A549 treated with ZK216348 at 1 μM for 4 hours (cell line): ENCODE measurements around the gene BLOC1S1. TPM values are rescaled to one million over a fixed set of nuclear protein-coding genes. Genes with fewer than 3 reads are reported as not detected.

Experiments
- total RNA-seq: library from RNA; stranded (reverse); fragments of 200-300 nt; extraction: Qiagen RNA extraction; gene quantifications from 5 replicates; pipeline ENCODE4 v1.2.3, GENCODE V29; 2022; ENCODE audit warnings: low read depth

BLOC1S1 gene
- 115 to 152 TPM (median 141 TPM) in 5 replicates for total RNA-seq

DNA sequence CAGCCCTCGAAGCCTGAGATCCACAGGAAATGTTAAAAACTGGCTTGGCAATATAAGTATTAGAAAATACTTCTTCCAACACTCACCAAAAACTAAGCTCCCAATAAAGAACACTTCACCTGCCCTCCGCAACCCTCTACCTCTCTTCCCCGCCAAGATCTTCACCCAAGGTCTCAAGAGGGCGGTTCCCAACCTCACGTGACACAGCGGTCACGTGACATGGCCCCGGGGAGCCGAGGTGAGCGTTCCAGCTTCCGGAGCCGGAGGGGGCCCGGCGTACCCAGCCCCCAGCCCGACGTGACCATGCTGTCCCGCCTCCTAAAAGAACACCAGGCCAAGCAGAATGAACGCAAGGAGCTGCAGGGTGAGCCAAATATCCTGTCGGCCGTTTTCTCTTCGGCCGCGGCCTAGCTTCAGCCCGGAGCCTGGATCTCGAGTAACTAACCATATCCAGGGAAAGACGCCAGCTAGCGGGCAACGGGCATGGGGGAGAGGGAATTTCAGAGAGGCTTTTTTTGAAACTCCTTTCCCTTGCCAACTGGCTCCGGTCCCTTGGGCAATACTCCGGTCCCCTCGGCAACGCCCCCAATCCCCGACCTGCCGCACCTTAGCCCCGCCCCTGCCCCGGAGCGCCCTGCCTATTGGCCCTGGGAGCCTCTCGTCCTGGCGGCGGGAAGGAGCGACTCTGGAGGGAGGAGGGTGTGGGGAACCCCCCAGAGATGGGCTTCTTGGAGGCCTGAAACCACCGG is at the start of gene BLOC1S1:
Gene BLOC1S1, plus strand, starts transcription at position 214 of the 749 bp plus-strand sequence. Its CDS starts 6 bp downstream, at position 220.

DNA sequence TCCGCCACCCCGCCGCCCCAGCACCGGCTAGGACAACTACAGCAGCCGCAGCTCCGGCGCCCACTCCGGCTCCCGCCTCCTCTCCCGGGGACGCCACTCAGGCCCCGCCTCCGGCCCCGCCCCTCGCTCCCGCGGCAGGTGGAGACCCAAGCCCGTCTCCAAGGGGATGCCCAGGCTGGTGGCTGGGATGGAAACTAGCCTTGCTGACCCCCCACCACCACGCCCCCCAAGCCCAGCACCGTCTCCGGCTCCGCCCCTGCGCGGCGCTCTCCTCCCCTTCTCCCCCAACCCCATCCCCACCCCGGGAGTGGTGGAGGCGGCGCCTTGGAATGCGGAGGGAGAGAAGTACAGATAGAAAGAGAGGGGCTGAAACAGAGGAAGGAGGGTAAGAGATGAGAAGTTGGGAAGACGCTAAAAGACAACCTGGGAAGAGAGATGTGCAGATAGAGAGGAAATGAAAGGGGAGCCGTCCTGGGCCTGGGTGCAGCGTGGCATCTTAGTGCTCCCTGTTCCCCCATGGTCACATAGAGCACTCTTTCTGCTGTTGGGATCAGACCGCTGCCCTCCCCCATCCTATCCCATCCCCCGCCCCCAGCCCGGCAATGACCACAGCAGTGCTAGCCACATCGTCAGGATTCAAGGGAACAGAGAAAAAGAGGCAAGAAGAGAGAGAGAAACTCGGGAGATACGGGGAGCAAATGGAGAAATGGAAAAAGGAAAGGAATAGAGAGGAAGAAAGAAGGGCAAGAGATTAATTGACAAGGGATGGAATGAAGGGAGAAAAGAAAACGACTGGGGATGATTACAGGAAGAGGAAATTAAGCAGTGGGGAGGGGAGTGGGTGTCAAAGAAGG is 7.8 kb upstream of the BLOC1S1 start, which contains the start of gene ITGA7:
Gene ITGA7, minus strand, starts transcription at position 64 of the 854 bp plus-strand sequence. CDS start 222 bp downstream, outside the sequence.

GRCh38 chr12:55720071-55720564 is 4.3 kb downstream of the BLOC1S1 start, which contains the start of gene RDH5:
Gene RDH5 (plus strand): TSS chr12:55720393. CDS start chr12:55721185, 792 bp downstream.

DNA sequence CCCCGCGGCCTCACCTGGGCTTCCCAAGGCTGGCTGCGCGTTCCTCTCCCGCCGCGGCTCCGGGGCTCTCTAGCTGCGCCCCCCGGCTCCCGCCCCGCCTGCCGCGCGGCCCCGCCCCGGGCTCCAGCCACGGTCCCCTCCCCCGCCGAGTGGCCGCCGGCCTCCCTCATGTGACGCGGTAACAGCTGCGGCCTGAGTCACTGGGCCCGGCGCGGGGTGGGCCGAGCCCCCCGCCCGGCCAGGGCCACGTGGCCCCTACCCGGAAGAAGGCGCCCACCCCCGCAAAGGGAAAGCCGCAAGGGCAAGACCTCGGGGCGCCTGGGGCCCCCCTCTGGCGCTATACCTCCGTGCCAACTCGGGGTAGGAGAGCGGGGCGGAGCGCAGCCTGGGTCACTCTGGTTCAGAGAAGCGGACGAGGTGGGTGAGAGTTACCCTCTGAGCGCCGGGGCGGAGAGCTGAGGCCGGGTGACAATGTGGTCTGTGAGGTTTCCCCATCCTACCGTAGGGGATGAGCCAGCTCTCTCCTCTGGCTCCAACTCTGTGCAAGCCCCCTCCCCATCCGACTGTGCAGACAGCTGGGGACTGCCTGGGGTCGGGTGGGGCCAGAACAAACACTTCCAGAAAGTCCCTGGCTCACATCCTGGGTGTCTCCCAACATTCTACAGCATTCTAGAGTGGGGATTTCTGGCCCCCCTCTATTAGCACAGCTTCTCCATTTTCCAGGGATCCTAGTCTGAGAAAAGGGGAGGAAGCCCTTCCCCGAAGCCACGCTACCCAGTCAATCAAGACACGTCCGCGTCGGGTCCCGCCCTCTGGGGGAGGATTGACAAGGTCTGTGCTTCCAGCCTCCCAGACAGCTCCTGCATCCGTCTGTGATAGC is 13.3 kb downstream of the BLOC1S1 start, which contains the start of gene CD63:
Gene CD63, minus strand, starts transcription at position 71 of the 880 bp plus-strand sequence. CDS start 668 bp downstream, outside the sequence.

GRCh38 chr12:55742719-55743405 is 27.0 kb downstream of the BLOC1S1 start, which contains the start of gene GDF11:
Gene GDF11 (plus strand): TSS chr12:55743122. CDS start chr12:55743317, 195 bp downstream.

Other genes starting within 250 kb of the BLOC1S1 start
- not detected in 5 replicates for gene OR6C70, start 245.9 kb upstream of the BLOC1S1 start, total RNA-seq
- gene OR6C68, start 223.7 kb upstream of the BLOC1S1 start, total RNA-seq, result not detected in 5 replicates
- not detected in 5 replicates for gene OR6C4, start 166.4 kb upstream of the BLOC1S1 start, total RNA-seq
- gene OR2AP1, start 143.6 kb upstream of the BLOC1S1 start, total RNA-seq, result not detected in 5 replicates
- gene OR10P1, start 79.2 kb upstream of the BLOC1S1 start, total RNA-seq, result not detected in 5 replicates
- 0.88 to 2.2 TPM (median 1.7 TPM) in 5 replicates for gene ITGA7, start 8.1 kb upstream of the BLOC1S1 start, total RNA-seq
- 1.3 to 3.7 TPM (median 2.9 TPM) in 5 replicates for gene RDH5, start 4.3 kb downstream of the BLOC1S1 start, total RNA-seq
- 655 to 775 TPM (median 692 TPM) in 5 replicates for gene CD63, start 13.0 kb downstream of the BLOC1S1 start, total RNA-seq
- 1.6 to 5.2 TPM (median 4.9 TPM) in 5 replicates for gene GDF11, start 27.1 kb downstream of the BLOC1S1 start, total RNA-seq
- gene SARNP, start 101.7 kb downstream of the BLOC1S1 start, total RNA-seq, result 87.9 to 174 TPM (median 93.1 TPM) in 5 replicates
- gene ORMDL2, start 102.0 kb downstream of the BLOC1S1 start, total RNA-seq, result 77.5 to 103 TPM (median 99.1 TPM) in 5 replicates
- gene DNAJC14, start 113.5 kb downstream of the BLOC1S1 start, total RNA-seq, result 19.9 to 25.3 TPM (median 23.0 TPM) in 5 replicates
- 0.14 to 0.61 TPM (median 0.28 TPM) in 5 replicates for gene MMP19, start 126.9 kb downstream of the BLOC1S1 start, total RNA-seq
- gene PYM1, start 211.8 kb downstream of the BLOC1S1 start, total RNA-seq, result 36.7 to 44.1 TPM (median 39.9 TPM) in 5 replicates
- 13.8 to 21.2 TPM (median 19.1 TPM) in 5 replicates for gene DGKA, start 215.1 kb downstream of the BLOC1S1 start, total RNA-seq
- 0.38 to 1.3 TPM (median 0.74 TPM) in 5 replicates for gene PMEL, start 250.0 kb downstream of the BLOC1S1 start, total RNA-seq